Kidney capillary endothelial cell (primary cell): Measurements from ENCODE around the gene ELFN1.

Experiments
- DNase-seq: peaks from one replicate; pipeline ENCODE4 v3.0.0-alpha.2; 2018; ENCODE audit warnings: low spot score

The ELFN1 gene

DNA sequence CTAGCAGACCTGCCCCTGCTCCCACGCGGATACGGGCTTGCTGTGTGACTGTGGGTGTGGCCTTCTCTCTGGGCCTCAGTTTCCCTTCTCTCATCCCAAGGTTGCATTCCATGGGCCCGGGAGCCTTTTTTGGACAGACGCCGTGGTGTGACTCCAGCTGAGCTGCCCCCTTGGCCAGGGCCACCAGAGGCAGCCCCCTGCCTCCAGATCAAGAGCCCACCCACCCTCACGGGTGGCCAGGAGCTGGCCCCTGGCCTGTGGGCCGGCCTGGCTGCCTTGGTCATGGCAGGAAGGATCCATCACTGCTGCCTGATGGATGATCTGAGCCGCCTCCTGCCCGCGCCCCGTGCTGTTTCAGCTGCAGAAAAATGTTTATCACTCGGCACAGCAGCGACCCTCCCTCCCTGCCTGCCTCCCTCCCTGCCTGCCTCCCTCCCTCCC lies 27.8 kb upstream of the ELFN1 start:
- DNase-seq, result no peak

- DNase-seq, result no peak
Measured at GRCh38 chr7:1643270-1644092, 26.6 kb upstream of the ELFN1 start.

- DNase-seq, result no peak
Measured at GRCh38 chr7:1644341-1645070, 25.6 kb upstream of the ELFN1 start.

DNA sequence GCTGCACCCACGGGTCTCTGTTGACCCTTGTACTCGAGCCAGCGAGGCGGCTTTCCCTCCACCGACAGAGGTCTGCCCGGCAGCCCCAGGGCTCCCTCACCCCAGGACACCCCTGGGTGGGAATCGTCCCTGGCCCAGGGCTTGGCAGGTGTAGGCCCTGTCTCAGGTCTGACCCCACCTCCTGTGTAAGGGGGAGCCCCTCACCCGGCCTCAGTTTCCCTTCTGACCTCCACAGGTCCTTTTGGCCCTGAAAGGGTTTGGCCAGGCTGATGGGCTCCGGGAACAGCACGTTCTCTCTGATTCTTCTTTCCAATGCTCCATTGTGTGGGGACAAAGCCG lies 25.0 kb upstream of the ELFN1 start:
- DNase-seq, result no peak

DNA sequence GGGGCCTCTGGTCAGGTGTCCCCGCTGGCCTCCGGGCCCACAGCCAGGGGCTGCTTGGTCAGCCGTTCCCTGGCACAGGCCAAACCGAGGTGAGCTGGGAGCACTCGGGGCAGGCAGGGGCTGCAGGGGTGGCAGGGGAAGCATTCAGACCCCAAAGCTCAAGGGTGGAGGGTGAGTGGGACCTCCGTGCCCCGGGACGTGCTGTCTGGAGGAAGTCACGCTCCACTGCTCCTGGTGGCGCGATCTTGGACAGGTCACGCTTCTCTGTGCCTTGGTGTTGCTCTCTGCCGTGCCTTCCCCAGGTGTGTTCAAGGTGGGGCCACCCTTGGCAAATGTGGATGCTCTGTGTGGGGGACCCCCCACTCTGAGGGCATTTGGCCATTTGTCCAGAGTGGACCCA lies 24.6 kb upstream of the ELFN1 start:
- no peak for DNase-seq

DNA sequence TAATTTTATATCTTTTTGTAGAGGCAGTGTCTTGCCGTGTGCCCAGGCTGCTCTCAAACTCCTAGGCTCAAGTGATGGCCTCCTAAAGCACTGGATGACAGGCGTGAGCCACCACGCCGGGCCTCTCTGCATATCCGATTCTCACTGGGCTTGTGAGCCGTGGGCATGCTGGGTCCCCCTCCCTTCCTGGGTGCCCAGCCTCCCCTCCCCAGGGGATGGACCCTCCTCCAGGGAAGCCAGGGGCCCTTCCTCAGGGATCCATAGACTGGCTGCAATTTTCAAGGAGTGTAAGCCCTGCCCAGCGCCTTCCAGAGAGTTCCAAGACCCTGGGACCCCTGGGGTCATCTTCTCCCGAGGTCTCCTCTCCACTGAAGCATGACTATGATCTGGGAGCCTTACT lies 23.7 kb upstream of the ELFN1 start:
- DNase-seq, result no peak

DNA sequence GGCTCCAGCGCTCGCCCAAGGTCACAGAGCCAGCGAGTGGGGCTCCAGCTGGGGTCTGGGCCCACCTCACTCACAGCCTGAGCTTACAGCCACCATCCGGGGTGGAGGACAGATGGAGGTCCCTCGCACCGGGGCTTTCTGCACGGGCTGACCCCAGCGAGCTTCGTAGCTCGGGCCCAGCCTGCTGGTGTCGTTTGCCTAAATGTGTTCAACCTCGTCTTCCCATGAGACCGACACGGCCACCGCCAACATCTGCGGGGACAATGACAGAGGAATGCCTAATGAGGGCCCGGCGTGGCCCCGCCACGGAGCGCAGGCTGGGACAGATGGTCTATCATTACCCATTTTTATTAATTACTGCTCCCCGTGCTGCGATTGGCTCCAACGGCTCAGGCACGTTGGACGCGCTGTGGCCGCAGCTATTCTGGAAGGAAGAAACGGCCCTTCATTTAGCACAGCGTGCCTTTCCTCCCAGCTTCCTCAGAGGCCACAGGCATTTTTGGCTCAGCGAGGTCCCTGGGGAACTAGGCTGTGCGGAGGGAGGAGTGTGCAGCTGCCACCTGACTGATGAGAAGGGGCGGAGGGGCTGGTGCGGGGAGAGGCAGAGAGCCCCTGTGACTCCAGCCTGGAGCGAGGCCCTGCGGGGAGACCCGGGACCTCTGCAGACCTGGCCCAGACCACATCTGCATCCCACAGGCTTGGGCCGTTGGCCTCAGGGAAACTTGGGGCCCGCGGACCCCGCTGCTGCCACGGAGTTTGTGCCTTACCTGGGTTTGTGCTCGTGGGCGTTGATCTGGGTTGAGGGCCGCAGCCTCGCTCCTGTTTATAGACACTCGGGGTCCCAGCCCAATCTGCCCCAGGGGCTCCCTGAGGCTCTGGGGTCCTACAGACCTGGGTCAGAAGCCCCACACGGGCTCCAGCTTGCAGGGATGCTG lies 22.9 kb upstream of the ELFN1 start:
- DNase-seq, result no peak

DNA sequence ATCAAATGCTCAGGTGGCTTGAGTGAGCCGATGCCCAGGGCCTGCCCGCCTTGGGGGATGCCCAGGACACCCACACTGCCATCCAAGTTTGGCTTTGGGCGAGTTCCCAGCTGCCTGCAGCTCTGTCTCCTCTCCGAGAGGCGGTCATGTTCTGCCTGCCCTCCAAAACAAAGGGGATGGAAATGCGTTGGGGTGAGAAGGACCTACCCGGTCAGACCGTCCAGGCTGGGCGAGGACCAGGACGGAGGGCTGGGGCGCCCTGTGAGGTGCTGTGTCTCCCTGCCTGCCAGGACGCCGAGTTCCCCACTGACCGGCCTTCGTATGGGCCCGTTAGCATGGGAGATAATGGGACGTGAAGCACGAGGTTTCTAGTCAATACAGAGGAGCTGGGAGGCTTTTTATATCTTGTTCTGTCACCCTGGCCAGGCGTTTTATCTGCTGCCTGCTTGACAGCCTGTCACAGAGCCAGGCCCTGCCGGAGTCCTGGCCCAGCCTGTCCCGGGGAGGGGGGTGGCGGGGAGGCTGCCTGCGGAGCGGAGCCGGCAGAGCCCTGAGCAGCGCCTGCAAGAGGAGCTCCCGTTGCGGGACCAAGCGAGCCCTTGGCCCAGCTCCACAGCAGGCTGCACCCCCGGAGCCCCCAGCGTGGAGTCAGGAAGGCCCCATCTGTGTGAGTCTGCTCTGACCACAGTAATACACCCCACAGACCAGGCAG lies 22.0 kb upstream of the ELFN1 start:
- no peak for DNase-seq

- DNase-seq, result no peak
Measured at GRCh38 chr7:1649751-1650326, 20.2 kb upstream of the ELFN1 start.

GRCh38 chr7:1650363-1651030 lies 19.6 kb upstream of the ELFN1 start:
- DNase-seq, result no peak

DNA sequence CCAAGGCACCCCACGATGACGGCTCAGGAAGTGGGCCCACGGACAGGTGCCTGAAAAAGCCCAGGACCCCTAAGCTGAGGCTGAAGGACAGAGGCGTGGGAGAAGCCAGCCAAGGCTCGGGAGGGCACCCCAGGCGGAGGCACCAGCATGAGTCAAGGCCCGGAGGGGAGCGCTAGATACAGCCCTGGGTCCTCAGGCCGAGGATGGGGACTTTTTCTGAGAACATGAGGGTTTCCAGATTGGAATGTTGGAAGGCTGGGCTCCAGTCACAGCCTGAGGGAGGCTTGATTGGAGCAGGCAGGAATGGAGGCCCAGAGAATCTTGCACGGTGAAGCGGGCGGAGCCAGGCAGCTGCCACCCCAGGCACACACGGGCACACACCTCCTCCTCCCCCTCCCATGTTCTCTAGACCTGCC lies 19.0 kb upstream of the ELFN1 start:
- no peak for DNase-seq

GRCh38 chr7:1651891-1652290 lies 18.2 kb upstream of the ELFN1 start:
- DNase-seq, result no peak

GRCh38 chr7:1653500-1653899 lies 16.6 kb upstream of the ELFN1 start:
- no peak for DNase-seq

DNA sequence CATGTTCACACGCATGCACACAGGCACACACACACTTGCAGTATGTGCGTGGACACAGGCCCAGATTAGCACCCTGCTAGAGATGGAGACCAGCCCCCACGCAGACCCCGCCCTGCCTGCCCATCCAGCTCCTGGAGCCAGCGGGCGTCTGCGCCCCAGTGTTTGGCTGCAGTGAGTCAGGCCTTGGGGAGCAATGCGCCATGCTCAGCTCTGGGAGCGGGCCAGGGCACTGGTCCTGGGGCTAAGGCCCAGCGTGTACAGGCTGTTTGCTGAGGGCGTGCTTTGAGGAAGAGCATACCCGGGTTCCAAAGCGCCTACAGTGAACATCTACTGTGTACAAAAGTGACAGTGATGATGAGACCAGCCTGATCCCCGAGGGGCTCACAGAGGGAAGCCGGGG lies 16.0 kb upstream of the ELFN1 start:
- no peak for DNase-seq

DNA sequence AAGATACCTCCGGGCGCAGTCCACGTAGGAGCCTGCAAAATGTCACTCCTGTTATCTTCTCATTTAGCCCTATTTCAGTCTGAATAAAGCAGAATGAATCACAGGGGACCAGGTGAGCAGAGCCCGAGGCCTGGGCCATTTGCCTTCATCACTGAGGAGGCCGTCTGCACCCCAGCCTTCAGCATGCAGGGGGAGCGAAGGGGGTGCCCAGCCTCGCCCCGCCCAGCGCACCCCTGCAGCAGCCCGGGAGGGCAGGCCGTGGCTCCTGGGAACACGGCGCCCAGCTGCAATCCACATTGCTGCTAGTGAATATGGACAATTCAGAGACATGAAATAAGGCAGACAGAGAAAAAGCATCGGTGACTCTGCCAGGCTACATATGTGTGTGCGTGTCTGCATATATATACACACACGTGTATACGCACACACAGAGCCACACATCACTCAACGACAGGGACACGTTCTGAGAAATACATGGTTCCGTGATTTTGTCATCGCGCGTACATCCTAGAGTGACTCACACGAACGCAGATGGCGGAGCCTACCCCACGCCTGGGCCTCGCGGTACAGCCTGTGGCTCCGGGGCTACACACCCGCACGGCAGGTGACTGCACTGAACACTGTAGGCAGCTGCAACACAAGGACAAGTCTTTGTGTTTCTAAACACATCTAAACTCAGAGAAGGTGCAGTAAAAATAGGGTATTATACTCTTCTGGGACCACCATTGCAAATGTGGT lies 15.2 kb upstream of the ELFN1 start:
- DNase-seq, result no peak

- no peak for DNase-seq
Measured at GRCh38 chr7:1659696-1660095, 10.4 kb upstream of the ELFN1 start.

DNA sequence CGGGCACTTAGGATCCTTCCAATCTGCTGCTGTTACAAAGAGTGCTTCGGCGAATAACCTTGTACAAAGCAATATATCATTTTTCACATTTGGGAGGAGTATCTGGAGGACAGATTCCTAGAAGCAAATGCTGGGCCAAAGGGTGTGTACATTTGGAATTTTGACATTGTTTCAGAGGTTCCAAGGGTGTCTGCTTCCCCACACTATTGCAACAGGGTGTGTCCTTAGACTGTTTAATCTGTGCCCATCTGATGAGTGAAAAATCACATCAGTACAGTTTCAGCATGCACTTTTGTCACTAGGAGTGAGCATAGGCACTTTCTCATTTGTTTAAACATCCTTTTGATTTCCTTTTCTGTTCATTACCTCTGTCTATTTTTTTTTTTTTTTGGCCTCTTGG lies 8.6 kb upstream of the ELFN1 start:
- DNase-seq, result no peak

GRCh38 chr7:1662101-1662500 lies 8.0 kb upstream of the ELFN1 start:
- no peak for DNase-seq

DNA sequence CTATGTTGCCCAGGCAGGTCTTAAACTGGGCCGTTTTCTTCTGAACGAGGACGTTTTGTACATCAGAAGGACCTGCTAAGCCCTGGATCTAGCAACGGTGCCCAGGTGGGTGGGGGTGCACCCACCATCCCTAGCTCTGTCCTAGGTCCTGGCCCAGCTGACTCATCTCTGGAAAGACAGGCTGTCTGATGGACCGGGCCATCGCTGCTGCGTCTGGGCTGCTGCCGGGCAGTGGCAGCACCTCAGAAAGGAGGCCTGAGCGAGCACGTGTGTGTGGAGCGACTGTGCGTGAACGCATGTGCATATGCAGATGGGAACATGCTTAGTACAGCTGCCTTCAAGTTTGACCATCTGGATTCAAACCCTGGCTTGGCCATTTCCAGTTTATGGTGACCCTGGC lies 7.3 kb upstream of the ELFN1 start:
- DNase-seq, result no peak

DNA sequence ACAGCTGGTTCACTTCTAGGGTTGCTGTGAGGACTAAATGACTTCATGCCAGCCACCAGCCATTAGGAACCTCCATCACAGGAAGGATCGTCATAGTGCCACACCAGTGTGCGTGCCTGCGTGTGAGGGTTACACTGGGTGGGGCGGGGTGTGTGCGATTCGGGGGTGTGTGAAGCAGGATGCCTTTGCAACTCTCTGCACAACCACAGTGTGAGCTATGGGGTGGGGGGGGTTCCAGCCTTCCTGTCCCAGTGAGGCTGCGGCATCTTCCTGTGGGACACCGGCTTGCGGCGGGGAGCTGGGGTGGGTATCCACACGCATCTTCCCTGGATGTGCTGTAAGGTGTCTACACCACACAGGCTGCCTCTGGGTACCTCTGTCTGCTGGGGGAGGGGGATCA lies 6.9 kb upstream of the ELFN1 start:
- no peak for DNase-seq
